CD4-positive, alpha-beta T cell treated with Interleukin-21 for 1 hour (primary cell): ENCODE results near the gene PPAT.
"Not testable (repeated sequence)": the region's sequence is repeated elsewhere in the genome, so short reads cannot be mapped to it uniquely, and the experiment has no call there.

ENCODE experiments used
- DNase-seq: peaks from one replicate; pipeline ENCODE4 v3.0.0-alpha.2; 2020

Gene PPAT

GRCh38 chr4:56372774-56373173, 62.6 kb downstream of the PPAT start:
- DNase-seq: no peak

GRCh38 chr4:56371426-56372220, 63.8 kb downstream of the PPAT start:
- no peak for DNase-seq

DNA sequence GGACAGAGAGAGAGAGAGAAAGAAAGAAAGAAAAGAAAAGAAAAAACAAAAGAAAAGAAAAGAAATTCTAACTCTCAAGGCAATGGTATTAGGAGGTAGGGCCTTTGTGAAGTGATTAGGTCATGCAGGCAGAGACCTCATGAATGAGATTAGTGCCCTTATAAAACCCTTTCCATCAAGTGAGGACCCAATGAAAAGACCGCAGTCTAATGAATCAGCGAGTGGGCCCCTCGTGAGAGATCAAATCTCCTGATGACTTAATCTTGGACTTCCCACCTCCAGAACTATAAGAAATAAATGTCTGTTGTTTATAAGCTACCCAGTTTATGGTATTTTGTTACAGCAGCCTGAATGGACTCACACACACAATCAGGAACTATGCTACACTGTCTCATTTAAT, 65.0 kb downstream of the PPAT start:
- no peak for DNase-seq

DNA sequence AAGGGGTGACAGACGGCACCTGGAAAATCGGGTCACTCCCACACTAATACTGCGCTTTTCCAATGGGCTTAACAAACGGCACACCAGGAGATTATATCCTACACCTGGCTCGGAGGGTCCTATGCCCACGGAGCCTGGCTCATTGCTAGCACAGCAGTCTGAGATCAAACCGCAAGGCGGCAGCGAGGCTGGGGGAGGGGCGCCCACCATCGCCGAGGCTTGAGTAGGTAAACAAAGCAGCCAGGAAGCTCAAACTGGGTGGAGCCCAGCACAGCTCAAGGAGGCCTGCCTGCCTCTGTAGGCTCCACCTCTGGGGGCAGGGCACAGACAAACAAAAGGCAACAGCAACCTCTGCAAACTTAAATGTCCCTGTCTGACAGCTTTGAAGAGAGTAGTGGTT, 72.4 kb downstream of the PPAT start:
- DNase-seq: not testable (repeated sequence)

DNA sequence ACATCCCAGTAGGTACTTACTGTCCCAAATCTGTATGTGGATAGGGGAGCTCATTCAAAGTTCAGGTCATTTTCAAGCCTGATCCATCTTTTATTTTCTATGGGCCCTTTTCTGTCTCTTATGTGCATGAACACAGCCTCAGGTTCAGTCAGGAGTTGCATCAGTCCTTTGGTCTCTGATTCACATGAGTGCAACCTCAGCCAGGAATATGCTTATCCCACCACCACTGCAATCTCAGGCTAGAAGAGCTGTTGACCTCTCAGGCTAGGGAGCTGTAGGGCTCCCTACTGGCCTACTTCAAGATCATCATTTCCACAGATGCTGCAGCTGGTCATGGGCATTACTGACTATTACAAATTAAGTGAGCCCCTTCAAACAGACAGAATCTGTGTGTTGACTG, 75.3 kb downstream of the PPAT start:
- DNase-seq: no peak

- DNase-seq: no peak
These were observed 78.8 kb downstream of the PPAT start for GRCh38 chr4:56356650-56357049.

- no peak for DNase-seq
These were observed 86.8 kb downstream of the PPAT start for GRCh38 chr4:56348576-56348975.

GRCh38 chr4:56345458-56345857, 90.0 kb downstream of the PPAT start:
- DNase-seq: no peak
